ENCODE measurements around the gene PLXDC2.

DNA sequence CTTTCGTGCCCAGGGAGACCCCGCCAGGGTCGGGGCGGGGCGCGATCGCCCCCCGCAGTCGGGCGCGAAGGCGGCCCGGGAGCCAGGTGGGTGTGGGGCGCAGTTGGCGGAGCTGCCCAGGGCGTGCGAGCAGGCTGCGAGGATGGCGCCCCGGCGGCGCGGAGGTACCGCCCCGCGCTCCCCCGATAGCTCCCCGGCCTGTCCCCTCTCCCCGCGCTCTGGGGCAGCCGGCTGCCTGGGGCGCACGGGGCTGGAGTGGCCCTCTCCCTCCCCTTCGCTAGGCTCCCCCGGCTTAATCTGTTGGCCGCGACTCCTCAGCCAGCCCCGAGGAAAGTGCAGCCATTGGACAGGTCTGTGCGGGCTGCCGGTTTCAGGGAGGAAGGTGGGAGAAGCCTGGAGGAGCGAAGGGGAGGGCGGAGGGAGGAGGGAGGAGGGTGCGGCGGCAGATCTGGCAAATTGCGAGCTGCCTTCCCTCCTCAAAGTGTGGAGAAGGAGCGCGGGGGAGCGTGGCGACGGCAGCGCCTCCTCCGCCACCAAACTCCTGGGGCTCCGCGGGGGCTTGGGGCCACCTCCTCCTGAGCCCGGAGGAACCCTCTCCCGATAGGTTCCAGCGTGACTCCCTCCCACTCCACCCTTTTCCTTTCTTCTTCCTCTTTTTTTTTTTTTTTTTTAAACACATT lies 361 bp upstream of the PLXDC2 start:
- TF ChIP-seq EZH2 (IDR thresholded peaks at IDR 0.05; ENCODE audit: borderline replicate concordance, low read length) (no peak), CTCF (conservative IDR thresholded peaks at IDR 0.05 in 1 of 2, IDR thresholded peaks at IDR 0.05 in 1 of 2; ENCODE audit: extremely low read depth in 1 of 2, insufficient read depth in 1 of 2, low read depth in 1 of 2, low read length in 2 of 2) (no peak)

All from mammary epithelial cell (primary cell).